ENCODE measurements around the gene MYRFL.

Gene MYRFL

DNA sequence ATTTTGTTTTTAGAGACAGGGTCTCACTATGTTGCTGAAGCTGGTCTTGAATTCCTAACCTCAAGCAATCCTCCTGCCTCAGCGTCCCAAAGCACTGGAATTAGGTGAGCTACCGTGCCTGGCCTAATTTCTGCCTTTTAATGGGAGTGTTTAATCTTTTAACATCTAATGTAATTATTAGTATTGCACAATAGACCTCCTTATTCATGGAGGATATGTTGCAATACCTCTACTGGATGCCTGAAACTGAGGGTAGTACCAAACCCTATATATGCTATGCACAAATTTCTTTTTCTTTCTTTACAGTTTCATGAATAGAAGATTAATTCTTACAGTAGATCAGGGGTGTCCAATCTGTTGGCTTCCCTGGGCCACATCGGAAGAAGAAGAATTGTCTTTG, 47.8 kb downstream of the MYRFL start:
- no peak overlapping the region for H3K27ac ChIP-seq
- DNase-seq = no peak
- no peaks in the 10 kb centered on the region for H3K27me3 ChIP-seq (replicated peaks)
- no peak overlapping the region for H3K4me3 ChIP-seq (ENCODE audit: low read depth, low read length)
- TF ChIP-seq, protein P1, sequence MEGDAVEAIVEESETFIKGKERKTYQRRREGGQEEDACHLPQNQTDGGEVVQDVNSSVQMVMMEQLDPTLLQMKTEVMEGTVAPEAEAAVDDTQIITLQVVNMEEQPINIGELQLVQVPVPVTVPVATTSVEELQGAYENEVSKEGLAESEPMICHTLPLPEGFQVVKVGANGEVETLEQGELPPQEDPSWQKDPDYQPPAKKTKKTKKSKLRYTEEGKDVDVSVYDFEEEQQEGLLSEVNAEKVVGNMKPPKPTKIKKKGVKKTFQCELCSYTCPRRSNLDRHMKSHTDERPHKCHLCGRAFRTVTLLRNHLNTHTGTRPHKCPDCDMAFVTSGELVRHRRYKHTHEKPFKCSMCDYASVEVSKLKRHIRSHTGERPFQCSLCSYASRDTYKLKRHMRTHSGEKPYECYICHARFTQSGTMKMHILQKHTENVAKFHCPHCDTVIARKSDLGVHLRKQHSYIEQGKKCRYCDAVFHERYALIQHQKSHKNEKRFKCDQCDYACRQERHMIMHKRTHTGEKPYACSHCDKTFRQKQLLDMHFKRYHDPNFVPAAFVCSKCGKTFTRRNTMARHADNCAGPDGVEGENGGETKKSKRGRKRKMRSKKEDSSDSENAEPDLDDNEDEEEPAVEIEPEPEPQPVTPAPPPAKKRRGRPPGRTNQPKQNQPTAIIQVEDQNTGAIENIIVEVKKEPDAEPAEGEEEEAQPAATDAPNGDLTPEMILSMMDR (IDR thresholded peaks at IDR 0.05; ENCODE audit: low read depth, low read length, missing control alignments) = no peak
- H3K36me3 ChIP-seq (replicated peaks) = no peaks in the 10 kb centered on the region
- in situ Hi-C loops (cut with HindIII; ENCODE audit: low pct_ligation_motif_present, low sequenced_read_pairs) = no loop called here

DNA sequence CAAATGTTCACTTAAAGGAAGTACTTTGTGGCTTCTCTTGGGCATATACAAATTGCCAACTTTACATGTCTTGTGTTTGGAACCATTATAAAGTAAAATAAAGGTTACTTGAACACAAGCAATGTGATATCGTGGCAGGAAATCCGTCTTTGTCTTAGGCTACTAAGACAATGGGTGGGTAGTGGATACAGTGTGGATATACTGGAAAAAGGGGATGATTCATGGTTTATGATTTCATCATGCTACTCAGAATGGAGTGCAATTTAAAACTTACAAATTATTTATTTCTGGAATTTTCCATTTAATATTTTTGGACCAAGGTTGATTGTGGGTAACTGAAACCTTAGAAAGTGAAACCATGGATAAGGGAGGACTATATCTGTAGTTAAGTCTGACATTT, 48.4 kb downstream of the MYRFL start:
- no peak for DNase-seq
- H3K27ac ChIP-seq = no peak overlapping the region
- no peak overlapping the region for H3K4me3 ChIP-seq (ENCODE audit: low read depth, low read length)
- TF ChIP-seq, protein P1 (IDR thresholded peaks at IDR 0.05; ENCODE audit: low read depth, low read length, missing control alignments) = no peak
- in situ Hi-C loops (cut with HindIII; ENCODE audit: low pct_ligation_motif_present, low sequenced_read_pairs) = no loop called here
- no peaks in the 10 kb centered on the region for H3K27me3 ChIP-seq (replicated peaks)
- H3K36me3 ChIP-seq (replicated peaks) = no peaks in the 10 kb centered on the region

DNA sequence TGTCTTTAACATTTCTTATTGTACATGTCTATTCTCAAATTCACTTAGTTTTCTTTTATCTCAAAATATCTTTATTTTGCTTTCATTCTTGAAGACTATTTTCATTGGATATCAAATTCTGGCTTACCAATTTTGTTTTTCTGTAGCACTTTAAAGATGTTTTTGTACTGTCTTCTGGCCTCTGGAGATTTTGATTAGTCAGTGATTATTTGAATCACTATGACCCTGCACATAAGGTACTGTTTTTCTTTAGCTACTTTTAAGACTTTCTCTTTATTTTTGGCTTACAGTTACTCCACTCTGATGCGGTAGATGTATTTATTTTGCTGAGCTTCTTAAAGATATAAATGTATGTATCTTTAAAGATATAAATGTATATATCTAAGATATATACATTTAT, 49.6 kb downstream of the MYRFL start:
- in situ Hi-C loops (cut with HindIII; ENCODE audit: low pct_ligation_motif_present, low sequenced_read_pairs) = loop anchor here (25.0 kb wide), 1 partner anchor 713 kb away; no protein-coding TSS in a partner anchor
- H3K36me3 ChIP-seq (replicated peaks) = no peaks in the 10 kb centered on the region
- no peak overlapping the region for H3K27ac ChIP-seq
- TF ChIP-seq, protein P1 (IDR thresholded peaks at IDR 0.05; ENCODE audit: low read depth, low read length, missing control alignments) = no peak
- H3K4me3 ChIP-seq (ENCODE audit: low read depth, low read length) = no peak overlapping the region
- DNase-seq = no peak
- no peaks in the 10 kb centered on the region for H3K27me3 ChIP-seq (replicated peaks)

DNA sequence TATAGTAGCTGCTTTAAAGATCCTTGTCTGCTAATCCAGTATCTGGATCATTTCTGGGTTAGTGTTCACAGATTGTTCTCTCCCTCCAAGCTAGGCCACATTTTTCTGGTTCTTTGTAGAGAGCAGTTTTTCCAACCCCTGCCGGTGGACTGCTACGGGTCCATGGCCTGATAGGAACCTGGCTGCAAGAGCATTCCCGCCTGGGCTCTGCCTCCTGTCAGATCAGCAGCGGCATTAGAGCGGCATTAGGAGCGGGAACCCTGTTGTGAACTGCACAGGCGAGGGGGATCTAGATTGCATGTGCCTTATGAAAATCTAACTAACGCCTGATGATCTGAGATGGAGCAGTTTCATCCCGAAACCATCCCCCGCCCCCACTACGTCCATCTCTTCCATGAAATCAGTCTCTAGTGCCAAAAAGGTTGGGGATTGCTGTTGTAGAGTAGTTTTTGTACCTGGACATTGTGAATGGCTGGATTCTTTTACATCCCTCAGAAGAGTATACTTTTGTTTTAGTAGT, 50.4 kb downstream of the MYRFL start:
- no peak for DNase-seq
- in situ Hi-C loops (cut with HindIII; ENCODE audit: low pct_ligation_motif_present, low sequenced_read_pairs) = loop anchor here (25.0 kb wide), 1 partner anchor 712 kb away; no protein-coding TSS in a partner anchor
- TF ChIP-seq, protein P1 (IDR thresholded peaks at IDR 0.05; ENCODE audit: low read depth, low read length, missing control alignments) = no peak

DNA sequence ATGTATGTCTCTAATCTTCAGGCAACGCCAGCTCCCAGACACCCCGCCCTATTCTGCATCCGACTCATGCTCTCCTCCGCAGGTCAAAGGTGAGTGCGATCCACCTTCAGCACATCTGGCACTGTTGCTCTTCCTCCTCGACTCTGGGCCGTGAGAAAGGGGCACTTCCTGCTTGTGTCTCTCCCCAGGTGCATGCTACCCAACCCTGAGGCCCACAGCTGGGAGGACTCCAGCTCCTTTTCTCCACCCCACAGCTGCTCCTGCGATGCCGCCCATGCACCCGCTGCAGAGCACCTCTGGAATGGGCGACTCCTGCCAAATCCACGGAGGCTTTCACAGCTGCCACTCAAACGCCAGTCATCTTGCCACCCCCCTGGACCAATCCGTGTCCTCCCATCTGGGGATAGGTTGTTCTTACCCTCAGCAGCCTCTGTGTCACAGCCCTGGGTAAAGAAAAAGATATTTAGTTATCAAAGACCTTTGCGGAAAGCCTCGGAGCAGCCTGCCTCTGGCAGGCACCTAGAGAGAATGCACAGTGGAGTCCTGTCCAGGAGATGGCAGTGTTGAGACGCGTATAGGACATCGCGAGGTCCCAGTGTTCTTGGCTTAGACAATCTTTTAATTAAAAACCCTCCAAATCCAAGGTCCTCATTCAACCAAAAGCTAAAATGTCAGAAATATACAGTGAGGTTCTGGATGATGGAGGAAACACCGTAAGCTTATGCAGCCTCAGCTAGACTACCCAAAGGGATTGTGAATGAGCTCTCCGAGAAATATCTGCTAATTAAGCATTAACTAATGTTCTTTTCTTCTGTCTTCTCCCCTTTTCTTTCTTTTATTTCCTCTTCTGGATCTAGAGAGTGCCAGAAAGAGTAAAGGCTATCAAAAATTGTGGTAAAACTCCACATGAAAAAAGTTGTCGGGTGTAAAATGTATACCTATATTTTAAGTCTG, 54.3 kb downstream of the MYRFL start:
- TF ChIP-seq, protein P1 (IDR thresholded peaks at IDR 0.05; ENCODE audit: low read depth, low read length, missing control alignments) = peak; percentile 93
- peak; percentile 75 for DNase-seq
- in situ Hi-C loops (cut with HindIII; ENCODE audit: low pct_ligation_motif_present, low sequenced_read_pairs) = loop anchor here (25.0 kb wide), 1 partner anchor 708 kb away; no protein-coding TSS in a partner anchor
- H3K27me3 ChIP-seq (replicated peaks) = no peaks in the 10 kb centered on the region
- no peak overlapping the region for H3K27ac ChIP-seq
- H3K4me3 ChIP-seq (ENCODE audit: low read depth, low read length) = peak overlapping the region; percentile 31
- no peaks in the 10 kb centered on the region for H3K36me3 ChIP-seq (replicated peaks)

More for the DNA sequence above, 50.4 kb downstream of the MYRFL start:
- Histone ChIP-seq H3K27ac (no peak overlapping the region), H3K27me3 (replicated peaks) (no peaks in the 10 kb centered on the region), H3K36me3 (replicated peaks) (no peaks in the 10 kb centered on the region), H3K4me3 (ENCODE audit: low read depth, low read length) (no peak overlapping the region)
